ENCODE measurements around the gene ELOF1.

- no peak for TF ChIP-seq GATA2 (IDR thresholded peaks at IDR 0.05; ENCODE audit: low read depth, low read length)
- TF ChIP-seq GATA3 (IDR thresholded peaks at IDR 0.05; ENCODE audit: low read depth, low read length) = no peak
Observed at GRCh38 chr19:11513946-11514345, 45.1 kb downstream of the ELOF1 start.
